ENCODE measurements around the gene RPL10. TPM values are rescaled to one million over a fixed set of nuclear protein-coding genes. Genes with fewer than 3 reads are reported as not detected.

Gene RPL10
- total RNA-seq, 1 experiment from 2014 or later = 3,447 TPM

DNA sequence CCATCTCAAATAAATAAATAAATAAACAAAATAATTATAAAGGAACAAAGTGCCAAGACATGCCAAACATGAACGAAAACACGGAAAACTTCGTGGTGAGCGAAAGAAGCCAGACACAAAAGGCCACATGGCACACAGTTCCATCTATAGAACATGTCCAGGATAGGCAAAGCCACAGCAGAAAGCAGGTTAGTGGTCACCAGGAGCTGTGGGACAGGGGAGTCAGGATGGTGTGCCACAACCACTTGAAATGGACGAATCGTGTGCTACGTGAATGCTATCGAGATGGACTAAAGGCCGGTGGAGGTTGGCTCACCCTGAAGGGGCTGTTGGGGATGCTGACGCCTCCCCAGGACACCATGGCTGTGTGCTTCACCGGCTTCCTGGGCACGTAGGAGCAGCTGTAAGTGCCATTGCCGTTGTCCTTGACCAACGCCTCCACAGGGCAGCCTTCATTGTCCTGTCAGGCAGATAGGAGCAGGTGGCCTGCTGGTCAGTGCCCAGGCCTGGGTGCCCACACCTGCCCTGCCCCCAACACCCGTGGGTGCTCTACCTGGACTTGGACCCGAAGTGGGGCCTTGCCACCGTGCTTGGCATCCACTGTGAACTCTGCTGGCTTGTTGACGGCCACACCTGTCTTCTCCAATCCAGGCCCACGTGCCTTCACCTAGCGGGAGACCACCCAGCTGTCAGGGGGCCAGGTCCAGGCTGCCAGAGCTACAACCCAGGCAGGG, 34.3 kb upstream of the RPL10 start:
- H3K36me3 ChIP-seq (ENCODE audit: low read depth) = no peaks in the 10 kb centered on the region
- POLR2A ChIA-PET (ENCODE audit: unreplicated experiment) = interaction anchor here (0.7 to 0.9 kb wide), 2 partner anchors 18 to 178 kb away, joined by 3 read pairs; no protein-coding TSS in a partner anchor
- intact Hi-C loops (cut with micrococcal nuclease; ENCODE audit: unreplicated experiment) = no loop called here

GRCh38 chrX:154365052-154365600, 33.1 kb upstream of the RPL10 start:
- no peaks in the 10 kb centered on the region for H3K4me1 ChIP-seq (replicated peaks; ENCODE audit: insufficient read depth)
- intact Hi-C loops (cut with micrococcal nuclease; ENCODE audit: unreplicated experiment) = no loop called here
- H3K4me2 ChIP-seq = no peak overlapping the region
- DNase-seq = no peak
- H2AFZ ChIP-seq = no peak overlapping the region
- H3K9me2 ChIP-seq (ENCODE audit: insufficient read depth) = no peaks in the 10 kb centered on the region
- H3F3A ChIP-seq (ENCODE audit: insufficient read depth, low read depth) = no peaks in the 10 kb centered on the region; the same call in 1 of the 2 replicates
- H3K4me3 ChIP-seq = no peak overlapping the region
- H3K27me3 ChIP-seq (ENCODE audit: insufficient read depth, low read depth) = no peaks in the 10 kb centered on the region
- H3K79me2 ChIP-seq (ENCODE audit: low read depth) = peaks cover 26% of the 10 kb centered on the region
- no peaks in the 10 kb centered on the region for H3K9me3 ChIP-seq (ENCODE audit: insufficient read depth, low read depth)
- no TSS peak for BruUV-seq (replicated peaks)
- H3K27ac ChIP-seq = no peak overlapping the region
- CTCF ChIA-PET = no interaction called here
- TF ChIP-seq EZH2 (IDR thresholded peaks at IDR 0.05; ENCODE audit: low read depth) (no peak), CTCF (conservative IDR thresholded peaks at IDR 0.05) (no peak)
- POLR2A ChIA-PET (ENCODE audit: unreplicated experiment) = interaction anchor here (0.6 to 0.7 kb wide), 2 partner anchors 176 to 352 kb away, joined by 3 read pairs; no protein-coding TSS in a partner anchor
- no peaks in the 10 kb centered on the region for H3K36me3 ChIP-seq (ENCODE audit: low read depth)
- no peaks in the 10 kb centered on the region for H4K20me1 ChIP-seq (ENCODE audit: insufficient read depth)

More for the DNA sequence above, 34.3 kb upstream of the RPL10 start:
- no peaks in the 10 kb centered on the region for H3K9me3 ChIP-seq (ENCODE audit: insufficient read depth, low read depth)
- no peaks in the 10 kb centered on the region; the same call in 1 of the 2 replicates for H3F3A ChIP-seq (ENCODE audit: insufficient read depth, low read depth)
- no peaks in the 10 kb centered on the region for H3K27me3 ChIP-seq (ENCODE audit: insufficient read depth, low read depth)
- H3K4me1 ChIP-seq (replicated peaks; ENCODE audit: insufficient read depth) = no peaks in the 10 kb centered on the region
- no peak overlapping the region for H3K4me2 ChIP-seq
- no peaks in the 10 kb centered on the region for H4K20me1 ChIP-seq (ENCODE audit: insufficient read depth)
- DNase-seq = no peak
- TF ChIP-seq EZH2 (IDR thresholded peaks at IDR 0.05; ENCODE audit: low read depth) = no peak
- no peak for TF ChIP-seq CTCF (conservative IDR thresholded peaks at IDR 0.05)
- no peaks in the 10 kb centered on the region for H3K9me2 ChIP-seq (ENCODE audit: insufficient read depth)
- no peak overlapping the region for H2AFZ ChIP-seq
- no peak overlapping the region for H3K27ac ChIP-seq
- BruUV-seq (replicated peaks) = no TSS peak
- CTCF ChIA-PET = interaction anchor here (0.7 kb wide), 1 partner anchor 10 kb away, joined by 3 read pairs; no protein-coding TSS in a partner anchor
- peaks cover 22% of the 10 kb centered on the region for H3K79me2 ChIP-seq (ENCODE audit: low read depth)
- H3K4me3 ChIP-seq = no peak overlapping the region

DNA sequence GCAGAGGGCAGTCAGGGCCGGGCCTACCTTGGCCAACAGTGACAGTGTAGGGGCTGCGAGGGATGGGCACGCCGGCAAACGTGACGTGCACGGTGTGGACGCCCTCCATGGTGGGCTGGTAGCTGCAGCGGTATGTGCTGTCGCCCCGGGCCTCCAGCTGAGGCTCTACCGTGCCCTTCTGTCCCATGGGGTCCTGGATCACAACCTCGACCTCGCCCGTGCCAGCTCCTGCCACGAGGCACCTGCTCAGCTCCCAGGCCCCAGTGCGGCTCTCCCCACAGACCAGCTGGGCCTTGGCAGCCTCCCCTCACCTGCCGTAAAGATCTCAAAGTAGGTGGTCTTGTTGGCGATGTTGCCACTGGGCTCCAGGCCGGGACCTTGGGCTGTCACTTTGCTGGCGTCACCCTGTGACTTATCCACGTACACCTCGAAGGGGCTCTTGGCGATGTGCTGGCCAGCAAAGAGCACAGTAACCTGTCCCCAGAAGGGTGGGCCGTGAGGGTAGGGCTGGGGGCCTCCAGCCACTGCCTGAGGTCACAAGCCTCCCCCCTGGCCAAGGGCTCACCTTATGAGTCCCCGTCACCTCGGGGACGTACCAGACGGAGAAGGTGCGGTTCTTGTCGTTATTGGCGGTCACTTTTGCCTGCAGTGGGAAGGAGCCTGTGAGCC, 32.0 kb upstream of the RPL10 start:
- ChIA-PET POLR2A (ENCODE audit: unreplicated experiment) (no interaction called here), CTCF (no interaction called here)
- Histone ChIP-seq H3F3A (ENCODE audit: insufficient read depth, low read depth) (no peaks in the 10 kb centered on the region; the same call in 1 of the 2 replicates), H3K4me2 (no peak overlapping the region), H3K4me1 (replicated peaks; ENCODE audit: insufficient read depth) (no peaks in the 10 kb centered on the region), H3K4me3 (no peak overlapping the region), H3K79me2 (ENCODE audit: low read depth) (peaks cover 35% of the 10 kb centered on the region), H3K9me3 (ENCODE audit: insufficient read depth, low read depth) (no peaks in the 10 kb centered on the region), H3K27ac (no peak overlapping the region), H3K27me3 (ENCODE audit: insufficient read depth, low read depth) (no peaks in the 10 kb centered on the region), H3K9me2 (ENCODE audit: insufficient read depth) (no peaks in the 10 kb centered on the region), H4K20me1 (ENCODE audit: insufficient read depth) (no peaks in the 10 kb centered on the region), H2AFZ (no peak overlapping the region), H3K36me3 (ENCODE audit: low read depth) (no peaks in the 10 kb centered on the region)
- intact Hi-C loops (cut with micrococcal nuclease; ENCODE audit: unreplicated experiment) = no loop called here
- no peak for DNase-seq
- TF ChIP-seq EZH2 (IDR thresholded peaks at IDR 0.05; ENCODE audit: low read depth) = no peak
- TF ChIP-seq CTCF (conservative IDR thresholded peaks at IDR 0.05) = no peak
- no TSS peak for BruUV-seq (replicated peaks)
